Myocyte (in vitro differentiated cells): ENCODE data around the gene SDCBP2. TPM values are rescaled to one million over a fixed set of nuclear protein-coding genes. Genes with fewer than 3 reads are reported as not detected.

Experiments
- DNase-seq: peaks from one replicate; pipeline ENCODE4 v3.0.0-alpha.2; 2012; ENCODE audit warnings: low read depth
- total RNA-seq: library from RNA; depleted of rRNA; stranded (reverse); fragments of >200 nt; gene quantifications from 2 replicates; pipeline ENCODE4 v1.2.3, GENCODE V29; 2014

Gene SDCBP2
- total RNA-seq, 1 donor from 2014 or later, result 1.8 TPM

DNA sequence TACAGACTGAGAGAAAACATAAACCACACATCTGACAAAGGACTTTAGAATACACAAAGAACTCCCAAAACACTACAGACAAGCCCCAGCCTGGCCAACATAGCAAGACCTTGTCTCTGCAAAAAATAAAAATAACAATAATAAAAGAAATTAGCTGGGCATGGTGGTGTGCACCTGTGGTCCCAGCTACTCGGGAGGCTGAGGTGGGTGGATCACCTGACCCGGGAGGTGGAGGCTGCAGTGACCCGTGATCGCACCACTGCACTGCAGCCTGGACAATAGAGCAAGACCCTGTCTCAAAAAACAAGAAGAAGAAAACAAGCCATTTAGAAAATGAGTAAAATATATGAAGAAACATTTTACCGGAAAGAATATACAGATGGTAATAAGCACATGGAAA is 13.1 kb downstream of the SDCBP2 start:
- no peak for DNase-seq

DNA sequence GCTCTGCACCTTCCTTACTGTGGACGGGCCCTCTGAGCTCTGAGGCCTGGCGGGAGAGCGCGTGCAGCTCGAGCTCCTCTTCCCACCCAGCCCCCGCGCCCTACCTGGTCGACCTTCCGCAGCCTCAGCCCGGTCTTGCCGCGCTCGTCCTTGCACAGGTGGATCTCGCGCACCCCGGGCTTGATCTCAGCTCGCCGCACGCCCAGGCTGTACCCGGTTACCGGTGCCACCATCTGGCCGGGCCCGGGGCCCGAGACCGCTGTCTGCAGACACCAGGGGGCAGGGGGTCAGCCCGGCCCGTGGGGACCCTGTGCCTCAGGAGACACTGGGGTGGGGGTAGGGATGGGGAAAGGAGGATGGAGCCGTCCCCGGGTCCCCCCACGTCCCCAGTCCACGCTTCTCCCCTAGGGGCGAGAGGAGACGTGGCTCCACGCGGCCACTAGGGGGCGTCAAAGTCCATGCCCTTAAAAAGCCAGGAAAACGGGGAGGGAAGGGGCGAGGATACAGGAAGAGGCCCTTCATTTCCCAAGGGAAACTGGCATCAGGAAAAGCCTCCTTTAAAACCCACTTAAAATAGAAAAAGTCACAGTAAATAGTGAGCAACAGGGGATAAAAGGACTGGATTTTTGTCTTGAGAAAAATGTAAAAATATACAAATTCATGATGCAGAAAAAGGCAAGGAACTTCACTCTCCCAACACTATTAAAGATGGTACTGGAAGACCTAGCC is 15.5 kb downstream of the SDCBP2 start:
- DNase-seq, result peak; percentile 78

GRCh38 chr20:1312904-1313235 is 16.1 kb downstream of the SDCBP2 start:
- no peak for DNase-seq

DNA sequence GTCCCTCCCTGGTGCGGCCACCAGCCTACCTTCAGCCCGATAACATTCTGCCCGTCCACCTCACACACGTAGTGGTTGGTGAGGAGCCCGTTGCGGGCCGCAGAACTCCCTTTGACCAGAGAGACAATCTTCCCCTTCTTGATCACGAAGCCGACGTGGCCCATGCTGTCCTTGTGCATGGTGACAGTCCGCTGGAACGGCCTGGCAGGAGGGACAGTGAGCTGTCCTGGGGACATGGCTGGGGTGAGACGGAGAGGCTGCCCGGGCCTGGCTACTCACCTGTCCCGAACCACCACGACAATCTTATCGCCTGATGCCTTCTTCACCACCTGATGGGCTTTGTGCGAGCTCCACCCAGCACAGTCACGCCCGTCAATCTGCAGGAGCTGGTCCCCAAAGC is 16.6 kb downstream of the SDCBP2 start:
- DNase-seq, result no peak

DNA sequence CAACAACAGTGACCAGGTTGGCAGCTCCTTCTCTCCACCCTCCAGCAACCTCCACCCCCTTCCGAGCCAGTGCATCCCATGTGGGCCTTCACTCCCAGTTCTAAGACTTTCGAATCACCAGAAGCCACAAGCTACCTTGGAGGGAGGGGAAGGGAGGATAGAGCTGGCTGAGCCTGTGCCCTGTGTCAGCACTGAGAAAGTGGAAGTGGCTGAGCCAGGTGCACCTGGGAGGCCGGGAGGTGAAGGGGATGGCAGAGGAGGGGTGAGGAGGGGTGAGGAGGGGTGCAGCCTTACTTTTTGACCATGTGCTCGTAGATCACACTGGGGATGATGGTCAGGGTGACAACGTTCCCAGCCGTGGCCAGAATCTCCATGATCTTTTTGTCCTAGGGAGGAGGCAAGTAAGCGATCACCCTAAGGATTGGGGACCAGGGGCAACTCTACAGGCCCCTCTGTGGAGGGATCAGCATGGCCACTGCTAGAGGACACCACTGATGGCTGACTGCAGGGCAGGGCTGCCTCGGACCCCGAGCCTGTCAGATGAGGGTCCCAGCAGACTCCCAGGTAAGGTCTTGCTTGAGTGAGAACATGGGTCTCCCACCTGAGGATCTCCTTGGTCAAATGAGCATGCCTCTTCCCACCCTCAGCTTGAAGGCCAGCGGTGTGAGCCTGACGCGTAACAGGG is 18.3 kb downstream of the SDCBP2 start:
- no peak for DNase-seq

- no peak for DNase-seq
These were observed 18.9 kb downstream of the SDCBP2 start for GRCh38 chr20:1310071-1310470.

DNA sequence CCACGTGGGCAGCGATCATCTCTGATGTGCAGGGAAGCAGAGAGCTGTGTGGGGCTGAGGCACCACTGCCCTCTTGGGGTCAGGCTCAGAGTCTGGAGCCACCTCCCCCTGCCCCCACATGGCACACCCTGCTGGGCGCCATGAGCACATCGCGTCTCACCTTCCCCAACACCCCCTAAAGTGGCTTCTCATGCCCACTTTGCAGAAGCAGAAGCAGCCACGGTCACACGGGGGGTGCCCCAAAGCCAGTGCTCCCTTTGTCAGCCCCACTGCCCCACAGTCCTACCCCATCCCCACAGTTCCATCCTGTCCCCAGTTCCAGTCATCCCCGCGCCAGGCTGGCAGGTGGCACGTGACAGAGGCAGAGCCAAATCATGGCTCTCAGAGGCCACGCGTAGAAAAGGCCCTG is 19.5 kb downstream of the SDCBP2 start:
- DNase-seq, result no peak

GRCh38 chr20:1308702-1309095 is 20.2 kb downstream of the SDCBP2 start:
- DNase-seq, result no peak

DNA sequence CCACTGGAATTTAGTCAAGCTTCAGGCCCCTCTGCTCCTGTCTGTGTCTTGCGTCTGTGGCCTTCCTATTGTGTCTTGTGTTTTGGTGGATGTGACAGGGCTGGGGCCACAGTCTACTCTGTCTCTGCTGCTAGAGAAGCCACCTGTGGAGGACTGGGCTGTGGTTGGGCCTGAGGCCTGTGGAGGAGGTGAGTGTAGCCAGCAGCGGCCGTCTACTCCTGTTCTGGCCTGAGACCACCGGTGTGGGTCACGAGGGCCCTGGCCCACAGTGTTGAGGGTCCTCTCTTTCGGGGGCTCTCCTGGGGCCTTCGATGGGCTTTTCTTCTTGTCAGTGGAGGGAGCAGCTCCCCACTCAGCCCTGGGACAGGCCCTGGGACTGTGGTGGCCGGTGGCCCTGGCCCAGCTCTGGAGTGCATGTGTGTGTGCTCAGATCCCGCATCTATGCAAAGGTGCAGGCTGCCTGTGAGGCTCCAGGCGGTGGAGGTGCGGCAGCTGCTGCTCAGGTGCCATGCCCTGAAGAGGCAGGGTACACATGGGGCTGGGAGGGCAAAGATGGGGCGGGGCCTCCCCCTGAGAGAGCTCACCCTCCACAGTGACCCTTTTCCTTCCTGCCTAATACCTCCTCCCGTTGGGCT is 20.8 kb downstream of the SDCBP2 start:
- no peak for DNase-seq

DNA sequence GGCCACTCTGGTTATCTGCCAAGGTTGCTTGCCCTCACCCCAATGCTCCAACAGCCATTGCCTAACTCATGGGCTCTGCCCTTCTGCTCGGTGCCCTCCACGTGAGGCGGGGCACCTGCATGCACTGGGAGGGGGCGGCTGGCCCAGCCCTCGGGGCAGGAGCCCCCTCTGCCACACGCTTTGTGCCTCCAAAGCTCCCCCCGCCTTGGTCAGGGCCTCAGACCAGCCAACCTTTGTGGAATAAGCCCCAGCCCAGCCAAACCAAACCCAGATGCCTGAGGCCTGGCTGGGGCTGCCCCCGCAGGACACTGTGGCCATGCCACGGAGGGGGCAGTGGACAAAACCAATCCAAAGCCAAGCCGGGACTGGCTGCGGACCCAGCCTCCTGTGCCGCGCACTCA is 21.4 kb downstream of the SDCBP2 start:
- no peak for DNase-seq

DNA sequence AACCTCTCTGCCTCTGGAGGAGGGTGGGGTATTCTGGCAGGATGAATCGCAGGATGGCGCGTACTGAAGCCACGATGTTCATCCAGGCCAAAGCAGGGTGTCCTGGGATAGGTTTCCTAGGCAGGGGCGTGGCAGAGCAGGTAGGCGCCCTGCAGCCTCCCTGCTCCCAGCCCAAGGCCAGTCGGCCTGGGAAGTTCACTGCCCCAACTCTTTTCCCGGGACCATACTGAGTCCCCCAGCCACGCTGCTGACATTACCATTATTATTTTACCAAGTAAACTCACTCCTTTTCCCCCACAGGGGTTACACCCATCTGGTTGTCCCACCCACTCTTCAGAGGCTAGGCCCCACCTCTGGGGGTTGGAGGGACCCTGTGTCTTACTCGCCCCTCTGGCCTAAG is 21.8 kb downstream of the SDCBP2 start:
- no peak for DNase-seq

DNA sequence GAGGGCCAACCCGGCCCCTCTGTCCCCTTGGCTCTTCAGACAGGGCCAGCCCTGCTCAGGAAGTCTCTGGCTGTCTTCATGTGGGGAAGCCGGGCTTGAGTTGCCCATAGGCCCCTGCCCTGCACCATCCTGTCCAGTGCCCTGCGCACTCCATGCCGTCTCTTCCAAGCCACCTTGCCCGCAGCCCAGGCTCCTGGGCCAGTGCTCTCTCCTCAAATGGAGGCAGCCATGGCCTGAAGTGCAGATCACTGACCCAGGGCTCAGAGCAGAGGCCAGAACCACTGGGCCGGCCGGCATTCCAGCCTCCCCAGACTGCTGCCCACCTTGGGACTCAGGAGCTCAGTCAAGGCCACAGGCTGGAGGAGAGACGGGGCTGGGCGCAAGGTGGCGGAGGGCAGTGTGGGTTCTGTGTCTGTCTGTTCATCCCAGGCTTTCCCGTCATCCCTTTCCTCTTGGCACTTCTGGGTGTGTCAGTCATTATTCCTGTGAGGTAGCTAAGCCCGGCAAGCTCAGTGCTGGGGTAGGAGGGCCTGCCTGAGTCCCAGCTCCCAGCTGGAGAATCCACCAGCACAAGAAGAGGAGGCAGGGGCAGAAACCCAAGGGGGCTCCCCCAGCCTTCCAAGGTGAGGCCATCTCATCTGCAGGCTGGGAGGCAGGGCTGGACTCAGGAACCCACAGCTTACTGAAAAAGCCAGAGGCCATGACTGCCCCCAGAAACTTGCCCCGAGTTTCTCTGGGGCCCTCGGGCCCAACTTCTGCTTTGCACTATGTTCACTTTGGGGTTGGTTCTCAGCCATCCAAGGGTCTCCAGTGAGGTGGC is 22.4 kb downstream of the SDCBP2 start:
- DNase-seq, result no peak

GRCh38 chr20:1305712-1306111 is 23.2 kb downstream of the SDCBP2 start:
- no peak for DNase-seq

GRCh38 chr20:1304710-1305515 is 24.0 kb downstream of the SDCBP2 start:
- DNase-seq, result no peak

- DNase-seq, result peak; percentile 93
These were observed 26.0 kb downstream of the SDCBP2 start for GRCh38 chr20:1302685-1303541.

DNA sequence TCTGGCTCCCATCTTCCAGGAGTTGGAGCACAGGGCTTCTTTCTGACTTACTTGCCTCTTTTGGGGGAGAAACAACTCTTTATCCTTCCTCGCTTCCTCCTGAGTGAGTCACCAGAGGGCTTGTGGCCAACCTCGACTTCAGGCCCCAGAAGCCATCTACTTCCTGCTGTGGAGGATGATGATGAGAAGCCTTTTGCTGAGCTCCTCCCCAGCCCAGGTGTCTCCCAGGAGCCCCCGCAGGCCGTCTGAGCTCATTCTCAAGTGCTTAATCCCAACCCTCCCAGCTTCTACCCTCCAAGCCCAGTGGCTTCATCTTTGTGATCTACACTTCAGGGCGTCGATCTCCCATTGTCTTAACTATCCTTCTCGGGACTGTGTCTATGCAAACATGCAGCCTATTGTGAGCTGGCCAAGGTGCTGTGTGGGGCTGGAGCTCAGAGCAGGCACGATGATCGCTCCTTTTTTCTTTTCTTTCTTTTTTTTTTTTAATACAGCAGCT is 27.9 kb downstream of the SDCBP2 start:
- no peak for DNase-seq

DNA sequence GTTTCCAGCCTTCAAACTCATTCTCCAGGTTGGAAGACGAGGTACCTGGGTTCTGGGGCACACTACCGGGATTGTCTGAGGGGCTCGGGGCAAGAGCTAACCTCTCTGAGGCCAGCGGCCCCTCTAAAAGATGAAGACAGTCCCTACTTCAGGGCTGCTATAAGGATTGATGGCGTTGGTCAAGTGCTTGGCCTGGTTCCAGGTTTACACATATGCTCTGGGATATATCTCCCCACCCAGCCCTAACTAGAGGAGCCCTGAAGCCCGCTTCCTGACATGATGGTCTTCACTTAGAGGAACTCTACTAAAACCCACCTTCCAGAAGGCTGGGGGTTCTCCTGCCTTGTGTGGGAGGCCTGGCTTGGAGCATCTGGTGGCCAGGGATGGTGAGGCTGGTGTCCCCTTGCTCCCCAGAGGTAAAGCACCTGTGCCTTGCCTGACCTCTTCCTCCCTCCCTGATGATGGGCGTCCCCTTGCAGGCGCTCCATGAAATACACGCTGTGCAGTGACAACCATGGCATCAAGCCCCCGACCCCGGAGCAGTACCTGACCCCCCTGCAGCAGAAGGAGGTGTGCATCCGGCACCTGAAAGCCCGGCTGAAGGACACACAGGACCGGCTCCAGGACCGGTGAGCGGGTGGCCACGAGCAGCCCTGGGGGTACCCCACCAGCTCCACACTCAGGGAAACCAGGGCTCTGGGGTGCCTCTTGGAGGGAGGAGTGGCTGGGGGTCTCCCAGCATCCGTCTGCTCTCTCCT is 28.7 kb downstream of the SDCBP2 start:
- no peak for DNase-seq

DNA sequence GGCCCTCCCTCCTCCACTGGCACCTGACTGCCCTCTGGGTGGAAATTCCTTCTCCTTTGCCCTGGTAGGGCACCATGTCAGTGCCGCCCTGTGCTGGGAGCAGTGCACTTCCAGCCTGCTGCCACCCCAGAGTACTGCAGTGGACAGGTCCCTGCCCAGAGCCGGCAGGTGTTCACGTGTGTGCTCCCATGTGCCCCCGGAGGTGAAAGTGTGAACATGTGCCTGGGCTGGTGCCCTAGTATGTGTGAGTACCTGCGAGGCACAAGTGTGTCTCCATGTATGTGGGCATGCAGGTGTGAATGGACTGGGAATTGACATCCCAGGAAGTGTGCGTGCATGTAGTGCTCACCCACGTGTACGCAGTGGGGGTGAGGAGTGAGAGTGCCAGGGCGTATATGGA is 29.4 kb downstream of the SDCBP2 start:
- DNase-seq, result no peak

DNA sequence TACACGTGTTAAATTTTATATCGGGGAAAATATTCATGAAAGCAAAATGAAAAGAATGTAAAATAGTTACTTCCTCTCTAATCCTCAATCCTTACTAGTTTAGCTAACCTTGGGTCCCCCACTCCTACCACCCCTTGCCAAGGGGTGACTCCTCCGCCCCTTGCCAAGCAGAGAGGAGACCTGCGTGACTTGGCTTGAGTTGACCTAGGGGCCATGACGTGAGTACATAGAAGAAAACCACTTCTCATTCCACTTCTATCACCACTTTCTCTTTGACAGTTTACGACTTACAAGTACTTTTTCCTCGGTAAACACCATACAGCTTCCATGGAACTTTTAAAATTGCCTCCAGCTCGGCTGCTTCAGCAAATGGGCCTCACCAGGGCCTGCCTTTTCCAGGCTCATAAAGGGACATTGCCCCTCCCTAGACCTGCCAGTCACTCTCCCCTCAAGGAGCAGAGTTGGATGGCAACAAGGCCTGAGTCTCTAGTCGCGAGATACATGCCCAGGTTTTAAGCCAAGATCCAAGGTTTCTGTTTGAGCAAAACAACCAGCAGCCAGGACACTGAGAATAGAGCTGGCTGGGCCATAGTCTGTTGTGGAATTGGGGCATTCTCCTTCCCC is 29.9 kb downstream of the SDCBP2 start:
- DNase-seq, result no peak
